ENCODE data around the gene COL4A6.

DNA sequence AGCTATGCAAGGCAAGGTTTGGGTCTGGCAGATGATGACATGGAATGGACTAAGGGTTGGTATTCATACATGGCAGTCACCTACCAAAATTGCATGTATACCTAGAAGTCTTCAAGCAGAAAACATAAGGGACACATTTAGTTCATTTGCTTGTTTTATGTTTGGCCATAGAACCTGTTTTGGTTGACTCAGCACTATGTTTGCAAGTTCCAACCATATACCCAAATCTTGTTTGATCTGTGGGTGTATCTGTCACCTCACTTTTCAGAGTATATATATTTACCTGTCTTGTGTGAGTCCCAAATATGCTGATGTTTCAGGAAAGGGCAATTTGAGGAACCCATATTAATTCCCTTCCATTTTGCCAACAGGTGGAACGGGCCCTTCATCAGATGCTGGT is 307.3 kb downstream of the COL4A6 start:
- TF ChIP-seq, protein P1, sequence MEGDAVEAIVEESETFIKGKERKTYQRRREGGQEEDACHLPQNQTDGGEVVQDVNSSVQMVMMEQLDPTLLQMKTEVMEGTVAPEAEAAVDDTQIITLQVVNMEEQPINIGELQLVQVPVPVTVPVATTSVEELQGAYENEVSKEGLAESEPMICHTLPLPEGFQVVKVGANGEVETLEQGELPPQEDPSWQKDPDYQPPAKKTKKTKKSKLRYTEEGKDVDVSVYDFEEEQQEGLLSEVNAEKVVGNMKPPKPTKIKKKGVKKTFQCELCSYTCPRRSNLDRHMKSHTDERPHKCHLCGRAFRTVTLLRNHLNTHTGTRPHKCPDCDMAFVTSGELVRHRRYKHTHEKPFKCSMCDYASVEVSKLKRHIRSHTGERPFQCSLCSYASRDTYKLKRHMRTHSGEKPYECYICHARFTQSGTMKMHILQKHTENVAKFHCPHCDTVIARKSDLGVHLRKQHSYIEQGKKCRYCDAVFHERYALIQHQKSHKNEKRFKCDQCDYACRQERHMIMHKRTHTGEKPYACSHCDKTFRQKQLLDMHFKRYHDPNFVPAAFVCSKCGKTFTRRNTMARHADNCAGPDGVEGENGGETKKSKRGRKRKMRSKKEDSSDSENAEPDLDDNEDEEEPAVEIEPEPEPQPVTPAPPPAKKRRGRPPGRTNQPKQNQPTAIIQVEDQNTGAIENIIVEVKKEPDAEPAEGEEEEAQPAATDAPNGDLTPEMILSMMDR (conservative IDR thresholded peaks at IDR 0.05; ENCODE audit: low read length) = no peak
- no peak for TF ChIP-seq EZH2phosphoT487 (IDR thresholded peaks at IDR 0.05; ENCODE audit: borderline replicate concordance, low read depth, low read length)

All from OCI-LY7 (cell line).